GM12874 (cell line): Measurements from ENCODE around the gene WDR7.

Experiments used
- CTCF ChIP-seq: IDR thresholded peaks from 2 replicates; pipeline ENCODE4 v1.5.1; 2011; ENCODE audit warnings: low read depth, mild to moderate bottlenecking, control low read depth, low read length, moderate library complexity; ENCODE audit not compliant: insufficient read depth

The WDR7 gene

GRCh38 chr18:56899660-56900059 lies 248.5 kb downstream of the WDR7 start:
- TF ChIP-seq CTCF = no peak

DNA sequence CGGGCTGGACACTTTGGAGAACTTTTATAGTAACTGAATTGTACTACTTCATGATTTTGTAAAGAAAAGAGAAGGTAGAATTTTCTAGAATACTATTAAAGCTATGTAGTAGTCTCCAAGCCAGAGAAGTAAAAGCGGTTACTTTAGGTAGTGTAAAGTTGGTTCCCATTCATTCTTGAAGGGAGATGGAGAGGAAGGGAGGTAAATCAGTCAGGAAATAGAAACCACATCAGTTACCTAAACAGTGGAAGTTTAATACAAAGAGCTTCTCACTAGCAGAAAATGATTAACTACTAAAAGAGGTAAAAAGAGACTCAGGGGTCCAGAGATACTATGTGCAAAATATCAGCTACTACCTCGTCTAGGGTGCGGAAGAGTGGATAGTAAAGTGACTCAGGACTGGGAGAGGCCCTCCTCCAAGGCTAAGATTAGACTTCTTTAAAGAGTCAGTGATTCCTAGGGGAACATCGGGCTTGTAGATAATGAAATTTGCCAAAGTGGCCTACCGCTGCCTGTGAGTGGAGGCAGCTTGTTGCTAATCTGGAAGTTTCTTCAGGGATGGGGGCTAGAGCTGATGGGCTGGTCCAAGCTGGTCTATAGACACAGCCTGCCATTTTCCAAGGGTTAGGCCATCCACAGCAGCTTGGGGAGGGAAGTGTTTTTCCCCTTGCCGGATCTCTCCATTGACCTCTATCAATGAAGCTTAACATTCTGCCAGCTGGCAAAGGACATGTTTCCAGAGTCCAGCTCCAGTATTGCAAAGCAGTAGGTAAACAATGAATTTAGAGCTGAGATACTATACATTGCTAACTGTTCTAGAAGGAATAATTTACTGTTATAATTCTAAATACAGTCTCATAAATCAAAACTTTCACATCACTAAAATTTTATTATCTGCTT lies 249.3 kb downstream of the WDR7 start:
- no peak for TF ChIP-seq CTCF

DNA sequence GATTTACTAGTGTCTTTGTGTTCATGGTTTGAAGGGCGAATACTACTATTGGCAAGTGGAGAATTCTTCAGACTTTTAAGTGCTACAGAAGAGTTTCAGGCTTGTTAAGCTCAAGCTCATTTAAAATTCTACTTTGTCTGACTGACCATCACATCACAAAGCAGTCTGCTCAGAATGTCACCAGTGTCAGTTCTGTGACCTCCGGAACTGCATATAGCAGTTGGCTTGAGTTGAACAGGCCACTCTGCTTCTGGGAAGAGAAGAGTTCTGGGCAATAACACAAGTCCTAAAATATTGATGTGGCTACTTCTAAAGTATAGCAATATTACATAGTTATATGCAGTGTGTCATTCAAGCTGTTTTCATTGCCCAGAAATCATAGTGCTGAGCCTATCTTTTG lies 250.8 kb downstream of the WDR7 start:
- no peak for TF ChIP-seq CTCF

DNA sequence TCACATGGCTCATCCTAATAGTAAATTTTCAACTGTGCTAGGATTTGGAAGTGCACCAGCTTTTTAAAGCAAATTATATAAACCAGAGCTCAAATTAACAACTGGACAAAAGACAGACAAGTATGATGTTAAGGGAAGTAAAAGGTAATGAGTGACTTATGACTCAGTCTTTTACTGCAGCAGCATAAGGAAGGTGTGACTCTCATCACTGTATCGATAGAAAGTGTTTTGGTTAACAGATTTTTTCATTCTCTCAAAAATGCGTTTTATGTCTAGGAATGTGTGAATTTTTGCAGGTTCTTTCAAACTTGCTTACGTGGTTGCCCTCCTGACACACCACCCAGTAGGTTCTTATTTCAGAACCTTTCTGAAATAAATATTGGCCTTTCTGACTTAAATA lies 251.5 kb downstream of the WDR7 start:
- no peak for TF ChIP-seq CTCF

DNA sequence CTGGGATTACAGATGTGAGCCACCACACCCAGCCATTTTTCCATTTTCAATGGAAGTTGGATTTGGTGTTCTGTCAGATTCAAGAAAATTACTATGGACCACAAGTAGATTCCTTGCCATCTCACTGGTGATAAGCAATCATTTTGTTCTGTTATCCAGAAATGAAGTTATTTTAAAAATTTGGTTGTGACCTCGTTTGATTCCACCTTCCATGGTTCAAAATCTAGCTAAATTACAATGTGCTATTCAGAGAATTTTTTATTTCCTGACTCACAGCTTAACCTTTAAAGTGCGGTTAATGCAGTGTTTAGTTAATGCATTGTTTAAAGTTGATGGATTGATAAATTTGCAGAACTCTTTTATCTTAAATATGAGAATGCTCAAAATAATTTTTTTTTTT lies 252.5 kb downstream of the WDR7 start:
- no peak for TF ChIP-seq CTCF

- TF ChIP-seq CTCF = no peak
These were observed 256.6 kb downstream of the WDR7 start for GRCh38 chr18:56907771-56908170.

DNA sequence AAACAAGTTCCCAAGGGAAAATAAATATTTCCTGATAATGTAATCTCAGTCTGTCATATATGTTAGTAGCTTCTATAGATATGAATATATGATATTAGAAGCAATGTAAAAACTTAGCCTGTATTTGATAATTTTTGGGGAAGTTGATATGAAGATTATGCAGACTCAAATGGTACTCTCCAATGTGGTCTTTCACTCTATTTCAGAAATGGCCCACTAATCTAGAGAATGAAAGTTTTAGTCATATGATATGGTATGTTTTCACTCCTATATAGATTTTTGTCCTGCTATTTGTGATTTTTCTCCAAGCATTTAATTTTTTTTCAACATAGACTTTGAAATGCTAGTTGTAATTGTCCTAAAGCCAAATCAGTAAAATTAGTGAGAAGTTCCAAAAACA lies 259.1 kb downstream of the WDR7 start:
- TF ChIP-seq CTCF = no peak

DNA sequence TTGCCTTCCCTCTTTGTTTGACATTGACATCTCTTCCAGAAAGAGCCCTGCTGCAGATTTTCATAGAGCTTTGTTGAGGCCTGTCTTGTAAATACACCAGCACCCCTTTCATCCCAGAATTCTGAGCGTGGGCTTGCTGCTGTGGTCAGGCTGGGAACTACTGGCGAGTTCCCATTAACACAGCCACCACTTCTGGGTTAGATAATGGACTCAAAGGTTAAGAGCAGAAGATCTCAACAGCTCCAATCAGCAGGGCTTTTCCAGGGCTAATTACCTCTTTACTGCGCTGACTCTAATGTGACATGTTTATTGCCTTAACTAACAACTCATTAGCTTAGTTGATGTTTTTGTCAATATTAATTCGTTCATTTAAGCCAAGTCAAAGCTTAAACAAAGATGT lies 259.8 kb downstream of the WDR7 start:
- no peak for TF ChIP-seq CTCF
